H1 (cell line): ENCODE data around the gene ACACA. TPM values are rescaled to one million over a fixed set of nuclear protein-coding genes. Genes with fewer than 3 reads are reported as not detected.

Source experiments
- BRCA1 ChIP-seq: IDR thresholded peaks from 2 replicates; pipeline ENCODE4 v1.6.1; 2012; ENCODE audit warnings: low read depth, low read length, improper control_type of control experiment
- EP300 ChIP-seq, 2 experiments: IDR thresholded peaks; 1 replicate in 1 of 2; 2 replicates in 1 of 2; pipeline ENCODE4 v1.6.1; 2011 to 2012; ENCODE audit warnings: low read depth in 2 of 2, low read length in 2 of 2, mild to moderate bottlenecking in 2 of 2, borderline replicate concordance in 1 of 2, inconsistent platforms in 1 of 2, moderate library complexity in 1 of 2
- NANOG ChIP-seq: IDR thresholded peaks from 2 replicates; pipeline ENCODE4 v1.6.1; 2011; ENCODE audit warnings: low read length, low read depth, mild to moderate bottlenecking, inconsistent platforms; ENCODE audit not compliant: insufficient read depth, poor library complexity, severe bottlenecking
- NRF1 ChIP-seq: IDR thresholded peaks from 2 replicates; pipeline ENCODE4 v1.6.1; 2011; ENCODE audit warnings: mild to moderate bottlenecking, low read depth, low read length, improper control_type of control experiment
- SP2 ChIP-seq: IDR thresholded peaks from 2 replicates; pipeline ENCODE4 v1.6.1; 2012; ENCODE audit warnings: mild to moderate bottlenecking, low read length, inconsistent platforms
- TCF12 ChIP-seq: IDR thresholded peaks from 2 replicates; pipeline ENCODE4 v1.6.1; 2011; ENCODE audit warnings: low read depth, mild to moderate bottlenecking, low read length
- polyA plus RNA-seq, 7 experiments: library from polyadenylated mRNA; depleted of rRNA in 3 of 7; stranded (reverse) in 5 of 7; unstranded in 2 of 7; fragments of >200 nt in 5 of 7; fragments of 200-250 nt in 2 of 7; gene quantifications; 1 replicate in 5 of 7; 2 replicates in 1 of 7; 4 replicates in 1 of 7; pipeline versions ENCODE4 v1.2.1 to v1.2.3, GENCODE V29; 2011 to 2013; ENCODE audit warnings: missing spikeins in 2 of 7, mixed read lengths in 2 of 7
- total RNA-seq: library from RNA; stranded (reverse); fragmentation: NEBNext Ultra II Directional; extraction: Animal tissue kit (Norgen Biotek cat#: 25700); gene quantifications from 2 replicates; pipeline ENCODE4 v1.2.1, GENCODE V29; 2021

Gene ACACA
- total and polyA plus RNA-seq, 2 of the 8 experiments (the other 6 are each of a cell fraction or from before 2014, with no cell fraction given): 74.0 to 160 TPM

DNA sequence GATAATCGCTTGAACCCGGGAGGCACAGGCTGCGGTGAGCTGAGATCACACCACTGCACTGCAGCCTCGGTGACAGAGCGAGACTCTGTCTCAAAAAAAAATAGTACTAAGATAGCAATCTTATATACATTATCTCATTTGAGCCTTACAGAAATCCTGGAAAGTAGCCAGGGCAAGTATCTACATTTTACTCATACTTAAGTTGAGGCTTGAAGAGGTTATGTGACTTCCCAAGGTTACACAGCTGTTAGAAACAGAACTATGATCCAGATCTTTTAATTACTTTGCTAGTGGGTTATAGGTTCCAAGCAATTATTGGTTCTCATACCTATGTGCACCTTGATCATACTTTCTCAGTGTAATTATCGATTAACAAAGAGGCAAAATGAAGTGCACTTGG is 15.5 kb downstream of the ACACA start (continued):
- TF ChIP-seq SP2: no peak
- TF ChIP-seq NRF1: no peak
- no peak for TF ChIP-seq EP300 (IDR thresholded peaks at IDR 0.05; ENCODE audit: borderline replicate concordance in 1 of 2, low read depth in 2 of 2, low read length in 2 of 2)
- no peak for TF ChIP-seq BRCA1
- TF ChIP-seq TCF12: no peak
- no peak for TF ChIP-seq NANOG
